GM04503 (cell line): Measurements from ENCODE around the gene IDUA.

Experiments used
- DNase-seq: peaks from one replicate; pipeline ENCODE4 v3.0.0-alpha.2; 2012; ENCODE audit warnings: low read depth

IDUA gene

DNA sequence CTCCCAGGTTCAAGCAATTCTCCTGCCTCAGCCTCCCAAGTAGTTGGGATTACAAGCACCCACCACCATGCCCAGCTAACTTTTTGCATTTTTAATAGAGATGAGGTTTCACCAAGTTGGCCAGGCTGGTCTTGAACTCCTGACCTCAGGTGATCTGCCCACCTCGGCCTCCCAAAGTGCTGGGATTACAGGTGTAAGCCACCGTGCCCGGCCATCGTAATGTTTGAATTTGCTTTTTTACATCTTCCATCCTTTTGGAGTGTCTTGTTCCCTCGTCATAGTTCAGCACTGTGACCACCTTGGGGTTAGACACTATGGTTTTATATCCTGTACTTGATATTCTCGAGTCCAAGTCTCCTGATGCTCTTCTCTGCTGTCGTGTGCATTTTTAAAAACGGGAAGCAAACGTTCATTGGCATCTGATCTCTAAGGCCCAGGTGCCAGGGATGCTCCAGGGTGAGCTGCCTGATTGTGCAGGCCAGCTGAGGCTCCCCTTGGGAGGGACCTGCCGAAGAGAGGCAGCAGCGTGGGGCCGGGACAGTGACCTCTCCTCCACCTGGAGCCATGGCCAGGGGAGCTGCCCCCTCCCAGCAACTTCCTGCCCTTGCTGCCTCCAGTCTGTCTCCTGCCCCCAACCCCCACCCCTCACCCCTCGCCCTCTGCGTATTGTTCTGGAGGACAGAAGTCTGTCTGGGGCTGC is 30.2 kb upstream of the IDUA start:
- no peak for DNase-seq

DNA sequence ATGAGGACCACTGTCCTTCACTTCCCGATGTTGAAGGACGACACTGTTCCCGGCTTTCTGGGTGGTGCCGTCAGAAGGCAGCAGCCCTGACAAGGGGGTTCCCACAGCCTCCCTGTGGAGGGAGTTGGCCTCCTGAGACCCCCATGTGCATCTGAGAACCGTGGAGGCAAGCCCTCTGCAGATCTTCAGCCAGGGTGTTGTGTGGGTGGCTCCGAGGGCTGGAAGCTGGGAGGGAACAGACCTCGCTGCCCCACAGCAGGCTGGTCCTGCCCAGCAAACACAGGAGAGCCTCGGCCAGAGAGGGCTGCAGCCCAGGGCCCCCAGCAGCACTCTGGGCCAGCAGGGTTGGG is 29.6 kb upstream of the IDUA start:
- DNase-seq, result no peak

DNA sequence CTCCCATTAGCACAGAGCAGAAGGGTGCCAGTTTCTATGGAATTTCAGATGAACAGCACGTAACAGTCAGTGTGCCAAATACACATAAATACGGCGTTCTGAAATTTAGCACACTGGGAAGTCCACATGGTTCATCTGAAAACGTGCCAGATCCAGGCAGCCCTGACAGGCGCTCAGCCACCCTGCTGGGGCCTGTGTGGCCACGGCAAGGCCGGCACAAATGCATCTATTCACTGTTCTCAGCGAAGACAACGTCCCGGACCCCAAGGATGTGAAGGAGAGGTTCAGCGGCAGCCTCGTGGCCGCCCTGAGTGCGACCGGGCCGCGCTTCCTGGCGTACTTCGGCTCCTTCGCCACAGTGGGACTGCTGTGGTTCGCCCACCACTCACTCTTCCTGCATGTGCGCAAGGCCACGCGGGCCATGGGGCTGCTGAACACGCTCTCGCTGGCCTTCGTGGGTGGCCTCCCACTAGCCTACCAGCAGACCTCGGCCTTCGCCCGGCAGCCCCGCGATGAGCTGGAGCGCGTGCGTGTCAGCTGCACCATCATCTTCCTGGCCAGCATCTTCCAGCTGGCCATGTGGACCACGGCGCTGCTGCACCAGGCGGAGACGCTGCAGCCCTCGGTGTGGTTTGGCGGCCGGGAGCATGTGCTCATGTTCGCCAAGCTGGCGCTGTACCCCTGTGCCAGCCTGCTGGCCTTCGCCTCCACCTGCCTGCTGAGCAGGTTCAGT is 29.1 kb upstream of the IDUA start:
- no peak for DNase-seq

DNA sequence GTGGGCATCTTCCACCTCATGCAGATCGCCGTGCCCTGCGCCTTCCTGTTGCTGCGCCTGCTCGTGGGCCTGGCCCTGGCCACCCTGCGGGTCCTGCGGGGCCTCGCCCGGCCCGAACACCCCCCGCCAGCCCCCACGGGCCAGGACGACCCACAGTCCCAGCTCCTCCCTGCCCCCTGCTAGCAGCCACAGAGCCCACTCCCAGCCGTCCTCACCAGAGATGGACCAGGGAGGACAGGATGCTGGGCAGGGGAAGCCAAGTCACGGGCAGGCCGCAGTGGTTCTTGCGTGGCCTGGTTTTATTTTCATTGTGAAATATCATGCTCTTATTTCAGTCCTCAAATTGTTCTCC is 28.6 kb upstream of the IDUA start:
- no peak for DNase-seq

DNA sequence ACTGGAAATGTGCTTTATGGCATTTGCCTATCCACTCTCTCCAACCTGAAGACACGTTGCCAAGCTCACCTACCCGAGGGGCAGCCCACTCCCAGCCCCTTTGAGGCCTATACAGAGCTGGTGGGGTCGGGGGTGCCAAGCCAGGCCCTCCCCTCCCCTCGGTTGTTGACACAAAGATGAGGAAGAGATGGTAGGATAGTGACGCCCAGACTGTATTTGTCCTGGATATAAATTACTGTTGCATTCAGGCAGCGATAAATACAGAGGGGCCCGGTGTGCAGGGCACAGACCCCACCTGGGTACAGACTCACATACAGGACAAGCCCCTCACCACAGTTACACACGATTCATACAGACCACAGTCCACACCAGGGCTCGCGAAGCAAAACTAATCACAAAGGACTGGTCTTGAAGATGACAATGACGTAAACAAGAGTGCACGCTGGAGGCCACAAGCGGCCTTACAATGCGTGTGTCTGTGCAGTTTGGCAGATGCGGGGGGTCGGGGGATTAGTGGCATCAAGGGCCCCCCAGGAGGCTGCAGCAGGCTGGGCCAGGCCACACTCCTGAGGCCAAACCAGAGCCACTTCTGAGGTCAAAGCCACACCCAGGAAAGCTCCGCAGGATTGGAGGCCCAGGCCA is 28.0 kb upstream of the IDUA start:
- DNase-seq, result no peak

DNA sequence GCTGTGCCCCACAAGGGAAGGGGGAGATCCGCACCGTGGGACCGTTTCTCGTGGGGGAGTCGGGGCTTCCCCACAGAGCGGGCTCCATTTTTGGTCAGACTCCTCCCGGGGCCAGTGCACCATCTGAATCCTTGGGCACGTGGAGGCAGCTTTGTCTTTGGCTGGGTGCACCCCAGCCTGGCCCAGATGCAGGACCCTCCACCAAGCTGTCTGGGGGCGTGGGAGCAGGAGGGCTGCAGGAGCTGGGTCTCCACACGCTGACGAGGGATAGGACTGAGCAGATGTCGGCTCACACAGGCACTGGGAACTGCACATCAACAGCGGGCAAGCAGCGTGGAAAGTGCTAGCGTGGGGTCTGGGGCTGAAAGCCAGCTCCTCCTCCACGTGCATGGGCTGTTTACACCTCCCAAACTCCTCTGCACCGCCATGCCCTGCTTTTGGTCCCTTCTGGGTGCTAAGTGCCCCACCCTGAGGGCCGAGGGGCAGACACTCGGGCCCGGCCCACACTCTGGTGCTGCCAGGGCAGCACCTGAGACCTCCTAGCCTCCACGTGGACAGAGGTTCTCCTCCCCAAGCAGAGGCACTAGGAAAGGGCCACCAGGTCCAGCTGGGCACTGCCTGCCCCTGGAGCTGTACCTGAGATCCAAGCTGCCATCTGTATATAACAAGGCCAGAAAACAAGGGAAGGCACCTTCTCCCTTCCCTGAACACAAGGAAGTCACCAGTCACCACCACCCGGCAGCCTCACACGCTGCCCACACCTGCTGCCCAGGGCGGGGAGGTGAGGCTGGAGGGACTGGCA is 27.3 kb upstream of the IDUA start:
- DNase-seq, result no peak

DNA sequence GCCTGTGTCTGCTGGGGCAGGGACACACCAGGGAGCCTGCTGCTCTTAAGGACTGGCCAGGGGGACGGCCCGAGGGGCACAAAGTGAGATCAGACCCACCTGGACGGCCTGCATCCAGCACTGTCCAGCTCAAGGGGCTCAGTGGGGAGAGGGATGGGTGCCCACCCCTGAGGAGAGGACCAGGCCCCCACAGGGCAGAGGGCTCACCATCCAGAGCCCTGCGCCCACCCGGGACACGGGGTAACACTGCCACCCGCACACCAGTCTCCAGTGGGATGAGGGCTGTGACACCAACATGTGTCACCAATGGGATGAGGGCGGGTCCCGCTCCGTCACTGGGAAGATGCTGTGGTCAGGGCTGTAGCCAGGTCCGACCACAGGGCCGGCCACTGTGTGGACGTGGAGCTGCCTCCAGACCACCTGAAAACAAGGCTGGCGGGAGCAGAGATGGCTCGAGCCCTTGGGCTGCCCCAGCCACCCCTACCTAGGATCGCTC is 26.7 kb upstream of the IDUA start:
- DNase-seq, result no peak

DNA sequence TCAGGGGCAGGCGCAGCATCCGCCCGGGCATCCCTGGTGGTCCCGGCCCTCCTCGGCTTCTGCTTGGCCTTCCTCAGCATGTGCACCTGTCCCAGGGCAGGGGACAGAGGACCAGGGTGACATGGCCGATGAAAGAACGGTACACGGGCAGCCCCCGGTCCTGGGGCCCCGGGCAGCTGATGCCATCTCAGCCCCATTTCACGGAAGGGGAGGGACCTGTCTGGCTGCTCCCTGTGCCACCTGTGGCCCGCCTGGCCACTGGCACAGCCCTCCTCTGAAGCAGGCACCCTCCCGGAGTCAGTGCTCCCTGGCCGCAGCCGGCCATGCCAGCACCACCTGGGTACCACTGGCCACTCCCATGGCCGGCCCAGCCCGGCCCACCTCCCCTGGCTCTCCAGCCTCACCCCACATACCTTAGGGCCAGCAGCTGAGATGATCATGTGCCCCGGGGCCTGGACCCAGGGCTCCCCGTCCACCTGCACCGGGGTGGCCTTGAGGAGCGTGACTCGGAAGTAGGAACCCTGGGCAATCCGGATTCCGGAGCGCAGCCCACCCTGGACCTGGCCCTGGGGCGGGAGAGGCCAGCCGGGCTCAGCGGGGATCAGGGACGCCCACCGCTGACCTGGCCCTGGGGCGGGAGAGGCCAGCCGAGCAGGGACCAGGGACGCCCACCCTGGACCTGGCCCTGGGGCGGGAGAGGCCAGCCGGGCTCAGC is 26.1 kb upstream of the IDUA start:
- no peak for DNase-seq

DNA sequence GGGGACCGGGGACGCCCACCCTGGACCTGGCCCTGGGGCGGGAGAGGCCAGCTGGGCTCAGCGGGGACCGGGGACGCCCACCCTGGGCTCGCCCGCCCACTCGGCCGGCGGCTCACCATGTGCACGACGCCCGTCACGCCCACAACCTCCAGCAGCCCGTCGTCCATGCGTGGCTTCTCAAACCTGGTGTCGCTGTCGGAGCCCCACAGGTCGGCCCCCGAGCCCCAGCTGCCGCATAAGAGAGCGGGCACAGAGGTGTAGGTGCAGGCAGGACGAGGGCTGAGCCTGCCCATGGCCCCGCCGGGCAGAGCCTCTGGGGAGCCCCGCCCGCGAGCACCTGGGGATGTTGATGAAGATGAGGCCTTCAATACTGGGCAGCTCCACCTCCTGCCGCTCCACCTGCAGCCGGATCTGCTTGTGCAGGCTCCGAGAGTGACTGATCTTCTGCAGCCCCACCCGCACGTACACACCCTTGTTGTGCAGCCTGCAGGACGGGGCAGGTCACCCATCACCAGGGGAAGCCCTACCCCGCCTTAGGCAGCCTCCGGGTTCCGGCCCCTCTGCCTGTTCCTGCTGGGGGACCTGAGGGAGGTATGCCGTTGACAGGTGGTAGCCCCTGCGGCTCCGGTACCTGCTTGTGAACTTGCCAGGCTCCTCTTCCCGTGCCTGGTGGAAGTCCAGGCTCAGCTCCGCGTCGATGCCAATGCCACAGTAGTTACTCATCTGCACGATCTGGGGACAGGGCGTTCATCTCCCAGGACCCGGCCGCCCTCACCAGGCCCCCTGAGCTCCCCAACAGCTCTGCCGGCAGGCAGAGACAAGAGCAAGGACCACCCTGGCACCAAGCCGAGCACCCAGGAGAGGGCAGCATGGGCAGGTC is 25.3 kb upstream of the IDUA start:
- DNase-seq, result no peak

DNA sequence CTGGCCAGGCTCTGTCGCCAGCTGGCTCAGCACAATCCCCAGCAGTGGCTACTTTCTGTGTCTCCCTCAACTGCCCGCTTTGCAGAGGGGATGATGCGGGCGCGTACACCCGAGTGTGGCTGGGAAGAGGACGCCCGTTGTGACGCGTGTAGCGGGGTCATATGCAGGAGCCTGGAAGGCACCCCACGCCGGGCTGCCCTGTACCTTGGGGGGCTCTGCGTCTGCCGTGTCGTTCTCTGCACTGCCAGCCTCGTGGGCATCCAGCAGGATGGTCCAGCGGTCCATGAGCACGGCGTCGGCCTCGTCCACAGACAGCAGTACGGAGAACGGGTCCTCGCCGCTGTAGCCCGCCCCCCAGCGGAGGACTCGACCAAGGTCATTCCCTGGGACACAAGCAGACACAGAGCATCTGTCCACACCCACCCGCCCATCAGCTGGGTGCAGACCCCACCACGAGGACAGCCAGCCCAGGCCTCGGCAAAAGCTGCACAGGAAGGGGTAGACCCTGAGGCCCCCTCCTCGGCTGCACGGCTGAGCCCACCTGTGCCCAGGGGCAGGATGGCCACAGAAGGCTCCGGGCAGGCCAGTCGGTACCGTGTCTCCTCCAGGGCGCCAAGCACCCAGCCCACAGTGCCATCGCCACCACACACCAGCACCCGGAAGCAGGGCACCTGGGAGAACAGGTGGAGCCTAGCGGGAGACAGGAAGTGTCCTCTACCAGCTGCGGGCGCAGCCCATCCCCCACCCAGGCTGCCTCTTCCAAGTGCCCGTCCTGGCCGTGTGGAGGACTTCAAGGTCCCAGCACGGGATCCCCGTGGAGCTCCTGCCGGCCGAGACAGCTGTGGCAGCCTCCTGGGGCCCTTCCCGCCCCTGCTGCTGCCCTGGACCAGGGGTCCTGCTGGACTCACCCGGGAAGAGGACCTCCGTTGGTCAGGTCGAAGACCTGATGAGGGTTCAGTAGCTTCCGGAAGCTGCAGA is 24.3 kb upstream of the IDUA start:
- no peak for DNase-seq

DNA sequence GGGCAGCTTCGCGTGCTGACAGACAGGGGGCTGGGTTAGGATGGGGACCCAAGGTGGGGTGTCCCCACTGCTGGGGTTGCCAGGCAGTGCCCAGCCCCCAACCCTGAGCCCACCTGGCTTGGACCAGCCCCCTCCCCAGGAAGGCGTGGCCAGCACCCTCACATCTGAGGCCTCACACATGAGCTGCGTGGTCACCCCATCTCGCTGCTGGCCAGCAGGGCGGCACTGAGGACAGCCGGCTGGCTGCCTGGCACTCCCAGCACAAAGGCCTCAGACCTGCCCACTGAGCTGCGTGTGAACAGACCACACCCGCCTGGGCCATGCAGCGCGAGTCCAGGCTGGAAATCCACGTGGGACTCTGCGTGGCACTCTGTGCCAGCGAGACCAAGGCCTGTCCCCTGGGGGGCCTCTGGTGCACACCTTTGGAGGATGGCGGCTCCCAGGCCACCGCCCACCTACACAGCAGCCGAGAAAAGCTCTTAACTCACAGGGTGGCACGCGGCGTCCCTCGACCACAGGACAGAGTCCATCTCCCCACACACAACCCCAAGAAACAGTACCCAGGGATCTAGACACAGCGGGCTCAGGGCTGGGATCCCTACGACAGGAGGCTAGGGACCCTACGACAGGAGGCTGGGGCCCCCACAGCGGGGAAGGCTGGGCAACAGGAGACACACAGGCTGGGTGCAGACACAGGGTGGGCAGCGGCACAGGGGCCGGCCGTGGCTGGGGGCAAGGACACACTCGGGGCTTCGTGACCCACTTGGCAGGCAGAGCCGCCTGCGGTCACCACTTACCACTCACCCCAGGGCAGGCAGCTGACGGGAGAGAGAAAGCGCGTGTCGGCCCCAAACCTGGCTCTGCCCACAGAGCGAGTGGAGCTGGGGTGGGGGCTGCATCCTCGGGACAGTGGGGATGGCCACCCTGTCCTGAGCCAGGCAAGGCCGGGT is 23.3 kb upstream of the IDUA start:
- DNase-seq, result no peak

DNA sequence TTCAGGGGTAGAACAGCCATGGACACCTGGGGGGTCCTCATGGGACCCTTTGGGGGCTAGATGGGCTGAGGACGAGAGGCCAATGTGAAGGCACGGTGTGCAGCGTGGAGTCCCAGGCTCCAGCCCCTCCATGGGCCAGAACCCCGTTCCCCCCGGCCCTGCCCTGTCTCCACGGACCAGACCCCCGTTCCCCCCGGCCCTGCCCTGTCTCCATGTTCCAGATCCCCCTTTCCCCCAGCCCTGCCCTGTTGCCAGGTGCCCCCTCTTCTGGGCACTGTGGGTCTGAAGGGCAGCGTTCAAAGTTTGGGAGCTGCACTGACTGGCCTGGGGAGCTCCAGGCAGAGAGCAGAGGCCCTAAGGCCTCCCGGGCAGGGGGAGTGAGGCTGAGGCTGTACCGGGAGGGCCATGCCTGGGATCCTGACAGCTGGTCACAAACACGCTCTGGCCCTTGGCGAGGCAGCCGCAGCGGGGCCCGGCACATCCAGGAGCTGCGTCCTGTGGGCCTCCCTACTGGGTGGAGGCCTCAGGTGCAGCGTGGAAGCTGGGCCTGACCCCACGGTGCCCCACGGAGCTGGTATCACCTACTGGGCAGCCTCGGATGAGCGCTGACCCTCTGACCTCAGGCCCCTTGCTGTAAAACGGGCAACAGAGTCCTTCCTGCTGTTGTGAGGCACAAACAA is 22.4 kb upstream of the IDUA start:
- DNase-seq, result no peak

DNA sequence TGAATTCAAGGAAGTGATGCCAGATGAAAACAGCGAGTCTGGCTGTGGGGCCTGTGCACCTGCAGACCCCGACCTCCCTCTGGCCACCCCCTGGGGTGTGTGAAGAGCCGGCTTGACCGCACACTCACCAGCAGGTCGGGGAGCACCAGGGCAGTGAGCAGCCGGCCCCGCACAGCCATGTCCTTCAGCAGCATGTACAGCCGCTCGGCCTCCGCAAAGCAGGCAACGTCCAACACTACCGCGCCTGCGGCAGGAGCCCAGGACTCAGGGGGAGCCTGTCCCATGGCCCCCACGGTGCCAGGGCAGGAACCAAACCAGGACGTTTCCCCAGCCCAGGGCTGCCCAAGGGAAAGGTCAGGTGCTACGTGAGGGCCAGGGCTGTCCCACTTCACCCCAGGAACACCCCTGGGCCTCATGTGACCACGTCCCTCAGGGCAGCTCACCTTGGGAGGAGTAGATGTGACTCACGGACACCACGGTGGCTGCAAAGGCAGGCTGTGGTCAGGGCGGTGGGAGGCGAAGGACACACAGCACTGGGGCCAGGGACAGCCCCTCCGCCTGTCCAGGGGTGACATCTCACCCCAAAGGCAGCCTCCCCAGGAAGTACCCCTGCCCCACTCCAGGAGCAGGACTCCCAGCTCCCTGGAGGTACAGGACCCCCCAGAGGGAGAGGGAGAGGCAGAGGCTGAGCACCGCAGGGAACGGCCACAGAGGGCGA is 21.6 kb upstream of the IDUA start:
- no peak for DNase-seq

DNA sequence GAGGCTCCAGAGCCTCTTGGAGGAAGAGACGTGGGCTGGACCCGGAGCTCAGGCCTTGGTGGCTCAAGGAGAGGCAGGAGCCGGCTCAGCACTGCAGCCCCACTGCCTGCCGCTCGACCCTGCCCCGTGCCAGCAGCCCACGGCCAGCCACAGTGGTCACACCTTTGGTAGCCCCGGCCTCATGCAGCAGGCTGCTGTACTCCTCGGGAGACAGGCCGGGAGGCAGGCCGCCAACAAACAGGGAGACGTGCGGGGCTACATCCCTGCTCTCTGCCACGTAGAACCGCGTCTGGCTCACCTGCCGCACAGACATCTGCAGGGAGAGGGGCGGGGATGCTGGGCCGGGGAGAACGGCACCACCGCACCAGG is 21.1 kb upstream of the IDUA start:
- DNase-seq, result no peak

DNA sequence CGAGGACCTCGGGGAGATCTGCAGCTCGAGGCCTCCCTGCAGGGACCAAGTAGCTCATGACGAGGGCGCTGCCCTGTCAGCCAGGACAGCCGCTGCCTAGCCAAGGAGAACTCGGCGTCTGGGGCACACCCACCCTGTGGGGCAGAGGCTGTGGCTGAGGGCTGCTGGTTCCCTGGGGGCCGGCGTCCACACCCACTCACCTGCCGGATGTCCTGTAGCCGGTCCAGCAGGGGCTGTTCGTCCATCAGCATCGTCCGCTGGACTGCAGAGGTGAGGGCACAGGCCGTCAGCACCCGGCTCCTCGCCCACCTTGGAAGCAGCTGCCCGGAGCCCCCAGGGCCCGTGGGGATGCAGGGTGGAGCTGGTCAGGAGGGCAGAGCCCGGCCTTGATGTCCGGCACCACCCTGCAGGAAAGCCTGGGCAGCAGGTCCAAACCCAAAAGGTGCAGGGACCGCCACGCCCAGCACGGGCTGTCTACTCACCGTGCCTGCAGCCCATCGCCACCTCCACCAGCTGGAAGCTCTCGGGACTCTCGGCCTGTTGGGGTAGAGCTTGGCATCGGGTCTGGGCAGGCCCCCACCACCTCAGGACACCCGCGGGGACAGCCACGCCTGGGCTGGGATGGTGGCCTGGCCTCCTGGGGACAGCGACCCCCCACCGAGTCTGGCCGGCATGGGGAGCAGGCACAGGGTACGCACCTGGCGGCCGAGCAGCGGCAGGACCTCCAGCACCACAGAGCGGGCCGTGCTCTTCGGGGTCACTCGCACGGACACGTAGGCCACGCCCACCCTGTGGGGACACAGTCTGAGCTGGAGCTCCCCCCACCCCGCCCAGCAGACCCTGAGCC is 20.4 kb upstream of the IDUA start:
- no peak for DNase-seq
